Caki2 (cell line): ENCODE results near the gene SMAGP. TPM values are rescaled to one million over a fixed set of nuclear protein-coding genes. Genes with fewer than 3 reads are reported as not detected.

Source experiments
- DNase-seq: peaks from one replicate; pipeline ENCODE4 v3.0.0-alpha.2; 2015; ENCODE audit warnings: low read depth
- in situ Hi-C: cut with HindIII; loops from 2 replicates; pipeline ENCODE4 v1.10.0; 2016; ENCODE audit warnings: low sequenced_read_pairs, low pct_unique_long_range_greater_than_20kb, mixed read lengths
- total RNA-seq: library from RNA; depleted of rRNA; stranded (reverse); fragments of >200 nt; shearing (Covaris generic); gene quantifications from 2 replicates; pipeline ENCODE4 v1.2.3, GENCODE V29; 2014; ENCODE audit warnings: low replicate concordance; rRNA removed

Gene SMAGP
- total RNA-seq, 1 experiment from 2014 or later: 2.0 TPM

GRCh38 chr12:51209259-51209658 is 61.0 kb downstream of the SMAGP start:
- in situ Hi-C loops: no loop called here
- DNase-seq: no peak

- no peak for DNase-seq
Observed at GRCh38 chr12:51208016-51208660, 62.1 kb downstream of the SMAGP start.

GRCh38 chr12:51205350-51205749 is 64.9 kb downstream of the SMAGP start:
- no peak for DNase-seq
- in situ Hi-C loops: no loop called here

More at GRCh38 chr12:51208016-51208660, 62.1 kb downstream of the SMAGP start:
- in situ Hi-C loops: no loop called here

- in situ Hi-C loops: no loop called here
- DNase-seq: no peak
Observed at GRCh38 chr12:51202718-51203117, 67.5 kb downstream of the SMAGP start.

GRCh38 chr12:51200806-51201205 is 69.4 kb downstream of the SMAGP start:
- in situ Hi-C loops: no loop called here
- DNase-seq: no peak

- no peak for DNase-seq
- in situ Hi-C loops: no loop called here
Observed at GRCh38 chr12:51200156-51200555, 70.1 kb downstream of the SMAGP start.

GRCh38 chr12:51199366-51199945 is 70.8 kb downstream of the SMAGP start:
- in situ Hi-C loops: no loop called here
- DNase-seq: no peak

GRCh38 chr12:51198568-51199365 is 71.4 kb downstream of the SMAGP start:
- no peak for DNase-seq
- in situ Hi-C loops: no loop called here

- in situ Hi-C loops: no loop called here
- no peak for DNase-seq
Observed at GRCh38 chr12:51197736-51198567, 72.3 kb downstream of the SMAGP start.

- in situ Hi-C loops: no loop called here
- no peak for DNase-seq
Observed at GRCh38 chr12:51196547-51196946, 73.7 kb downstream of the SMAGP start.

- in situ Hi-C loops: no loop called here
- no peak for DNase-seq
Observed at GRCh38 chr12:51195841-51196240, 74.4 kb downstream of the SMAGP start.

Other genes starting within 250 kb of the SMAGP start
- gene SLC11A2, start 244.0 kb downstream of the SMAGP start, total RNA-seq: 25.9 and 41.4 TPM in 2 replicates
- gene LETMD1, start 222.1 kb downstream of the SMAGP start, total RNA-seq: 55.7 and 67.4 TPM in 2 replicates
- 11.0 and 31.2 TPM in 2 replicates for gene CSRNP2, start 186.8 kb downstream of the SMAGP start, total RNA-seq
- gene TFCP2, start 97.3 kb downstream of the SMAGP start, total RNA-seq: 24.0 and 26.0 TPM in 2 replicates
- 1.6 and 4.4 TPM in 2 replicates for gene POU6F1, start 52.4 kb downstream of the SMAGP start, total RNA-seq
- 233 and 309 TPM in 2 replicates for gene DAZAP2, start 31.6 kb downstream of the SMAGP start, total RNA-seq
- gene BIN2, start 53.8 kb upstream of the SMAGP start, total RNA-seq: not detected in 2 replicates
- not detected in 2 replicates for gene CELA1, start 76.3 kb upstream of the SMAGP start, total RNA-seq
- gene GALNT6, start 121.0 kb upstream of the SMAGP start, total RNA-seq: not detected in 2 replicates
- 8.0 and 16.3 TPM in 2 replicates for gene SLC4A8, start 154.4 kb upstream of the SMAGP start, total RNA-seq